Suprapubic skin (tissue), 4 donors: ENCODE results near the gene EHBP1L1. TPM values are rescaled to one million over a fixed set of nuclear protein-coding genes. Genes with fewer than 3 reads are reported as not detected.
"Not testable (repeated sequence)": the region's sequence is repeated elsewhere in the genome, so short reads cannot be mapped to it uniquely, and the experiment has no call there.

ENCODE experiments used
- DNase-seq, 2 donors: peaks; one replicate each; pipeline ENCODE4 v3.0.0-alpha.2; 2019; ENCODE audit warnings: low spot score in 2 of 2
- H3K27ac ChIP-seq: fragments of 200-600 bp; sonication (generic); one replicate; pipeline ENCODE4 v1.5.1; 2019
- H3K27me3 ChIP-seq: fragments of 200-600 bp; sonication (generic); one replicate; pipeline ENCODE4 v1.5.1; 2019
- H3K36me3 ChIP-seq: fragments of 200-600 bp; sonication (generic); one replicate; pipeline ENCODE4 v1.5.1; 2019
- H3K4me1 ChIP-seq: fragments of 200-600 bp; sonication (generic); one replicate; pipeline ENCODE4 v1.5.1; 2019
- H3K4me3 ChIP-seq: fragments of 200-600 bp; sonication (generic); one replicate; pipeline ENCODE4 v1.5.1; 2019; ENCODE audit warnings: mild to moderate bottlenecking
- H3K9me3 ChIP-seq: fragments of 200-600 bp; sonication (generic); one replicate; pipeline ENCODE4 v1.5.1; 2019
- CTCF ChIP-seq, 2 donors: fragments of 200-600 bp in 1 of 2; fragments of 450-650 bp in 1 of 2; sonication (generic) in 1 of 2; IDR thresholded peaks; one replicate each; pipeline ENCODE4 v1.5.1; 2016 to 2019; ENCODE audit warnings: antibody characterized with exemption in 2 of 2, mild to moderate bottlenecking in 1 of 2, moderate library complexity in 1 of 2
- EP300 ChIP-seq: sonication (generic); formaldehyde crosslinking; IDR thresholded peaks from one replicate; pipeline ENCODE4 v1.6.1; 2017; ENCODE audit warnings: antibody characterized with exemption
- POLR2A ChIP-seq, 2 donors: fragments of 450-650 bp; IDR thresholded peaks; one replicate each; pipeline ENCODE4 v1.6.1; 2017; ENCODE audit warnings: antibody characterized with exemption in 2 of 2, mild to moderate bottlenecking in 2 of 2, moderate library complexity in 2 of 2
- POLR2AphosphoS5 ChIP-seq, 3 donors: sonication (generic); formaldehyde crosslinking; IDR thresholded peaks; one replicate each; pipeline ENCODE4 v1.6.1; 2017; ENCODE audit warnings: antibody characterized with exemption in 3 of 3
- WGBS: methylation state at CpG from one replicate; pipeline ENCODE4 v1.1.5; 2018; 5-methylcytosine and 5-hydroxymethylcytosine counted together
- total RNA-seq, 4 donors: library from RNA; depleted of rRNA; stranded (reverse); fragments of >200 nt; gene quantifications; one replicate each; pipeline ENCODE4 v1.1.0, GENCODE V29; 2016

The EHBP1L1 gene
- total RNA-seq, 4 donors from 2014 or later: 40.3 to 150 (median 56.2) TPM

GRCh38 chr11:65559951-65560537 is 15.8 kb upstream of the EHBP1L1 start:
- whole genome bisulfite sequencing: 32% methylated on average over 5 of the region's 5 CpGs
- Histone ChIP-seq H3K4me1 (peaks cover 62% of the 10 kb centered on the region), H3K4me3 (no peak overlapping the region), H3K9me3 (no peaks in the 10 kb centered on the region), H3K36me3 (no peaks in the 10 kb centered on the region), H3K27ac (peak overlapping the region; percentile 87), H3K27me3 (no peaks in the 10 kb centered on the region)
- no peak for DNase-seq
- TF ChIP-seq POLR2A (IDR thresholded peaks at IDR 0.05) (no peak), CTCF (IDR thresholded peaks at IDR 0.05) (no peak), POLR2AphosphoS5 (IDR thresholded peaks at IDR 0.05) (no peak)

DNA sequence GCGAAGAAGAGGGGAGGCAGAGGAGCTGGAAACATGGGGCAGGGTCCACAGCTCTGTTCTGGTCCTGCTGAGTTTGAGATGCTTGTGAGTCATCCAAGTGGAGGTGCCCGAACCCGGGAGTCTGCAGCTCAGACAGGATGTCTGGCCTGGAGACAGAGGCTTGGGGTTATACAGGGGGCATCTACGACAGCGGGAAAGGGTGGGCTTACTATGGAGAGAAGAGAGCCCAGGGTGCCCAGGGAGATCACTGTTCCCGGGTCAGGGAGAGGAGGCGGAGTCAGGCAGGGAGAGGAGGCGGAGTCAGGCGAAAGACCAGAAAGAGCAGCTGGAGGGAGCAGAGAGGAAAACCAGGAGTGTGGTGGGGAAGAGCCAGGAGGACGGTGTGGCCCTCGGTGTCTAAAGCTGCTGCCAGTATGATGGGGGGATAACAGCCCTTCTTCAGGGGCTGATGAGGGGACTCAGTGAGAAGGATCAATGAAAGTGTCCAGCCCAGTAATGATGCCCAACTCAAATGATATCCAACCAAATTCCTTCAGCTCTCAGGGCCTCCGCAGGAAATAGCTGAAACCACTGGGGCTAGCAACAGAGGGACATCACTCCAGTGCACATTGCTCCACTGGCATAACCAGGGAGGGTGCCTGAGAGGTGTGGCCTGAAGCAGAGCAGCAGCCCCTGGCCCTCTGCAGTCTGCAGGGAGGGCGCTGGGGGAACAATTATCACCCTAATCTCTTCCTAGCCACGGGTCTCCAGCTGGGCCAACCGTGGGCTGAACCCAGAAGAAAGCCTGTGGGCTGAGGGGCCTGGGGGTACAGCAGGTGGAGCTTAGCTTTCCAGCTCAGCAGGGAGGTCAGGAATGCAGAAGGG is 15.1 kb upstream of the EHBP1L1 start:
- TF ChIP-seq POLR2AphosphoS5 (IDR thresholded peaks at IDR 0.05): no peak
- TF ChIP-seq POLR2A (IDR thresholded peaks at IDR 0.05): no peak
- no peak for TF ChIP-seq CTCF (IDR thresholded peaks at IDR 0.05)
- TF ChIP-seq EP300: no peak
- Histone ChIP-seq H3K9me3 (no peaks in the 10 kb centered on the region), H3K27me3 (no peaks in the 10 kb centered on the region), H3K36me3 (no peaks in the 10 kb centered on the region), H3K4me3 (no peak overlapping the region), H3K27ac (peak overlapping the region; percentile 87), H3K4me1 (peaks cover 60% of the 10 kb centered on the region)
- no peak for DNase-seq
- 33% methylated on average over 15 of the region's 15 CpGs for WGBS

DNA sequence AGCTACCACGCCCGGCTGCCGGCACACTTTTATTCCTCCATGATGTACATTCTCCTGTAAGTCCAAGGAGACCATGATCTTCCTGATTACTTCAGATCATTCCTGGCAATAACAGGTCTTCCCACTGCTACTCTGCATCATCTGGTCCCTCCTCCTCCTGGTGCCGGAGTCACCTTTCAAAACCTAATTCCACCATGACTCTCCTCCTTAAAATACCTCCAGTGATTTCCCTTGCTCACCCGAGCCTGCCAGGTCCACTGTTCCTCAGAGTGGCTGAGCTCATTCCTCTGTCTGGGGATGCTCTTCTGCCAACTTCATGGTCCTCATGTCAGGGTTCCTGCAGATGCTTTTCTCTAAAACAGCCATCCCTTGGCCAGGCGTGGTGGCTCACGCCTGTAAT is 13.8 kb upstream of the EHBP1L1 start:
- H3K9me3 ChIP-seq: no peaks in the 10 kb centered on the region
- DNase-seq: no peak
- H3K4me1 ChIP-seq: peaks cover 56% of the 10 kb centered on the region
- WGBS: 93% methylated on average over 7 of the region's 7 CpGs
- H3K27ac ChIP-seq: no peak overlapping the region
- H3K36me3 ChIP-seq: no peaks in the 10 kb centered on the region
- TF ChIP-seq POLR2AphosphoS5 (IDR thresholded peaks at IDR 0.05): no peak
- TF ChIP-seq CTCF (IDR thresholded peaks at IDR 0.05): no peak
- TF ChIP-seq POLR2A (IDR thresholded peaks at IDR 0.05): no peak
- TF ChIP-seq EP300: no peak
- H3K27me3 ChIP-seq: no peaks in the 10 kb centered on the region
- no peak overlapping the region for H3K4me3 ChIP-seq

DNA sequence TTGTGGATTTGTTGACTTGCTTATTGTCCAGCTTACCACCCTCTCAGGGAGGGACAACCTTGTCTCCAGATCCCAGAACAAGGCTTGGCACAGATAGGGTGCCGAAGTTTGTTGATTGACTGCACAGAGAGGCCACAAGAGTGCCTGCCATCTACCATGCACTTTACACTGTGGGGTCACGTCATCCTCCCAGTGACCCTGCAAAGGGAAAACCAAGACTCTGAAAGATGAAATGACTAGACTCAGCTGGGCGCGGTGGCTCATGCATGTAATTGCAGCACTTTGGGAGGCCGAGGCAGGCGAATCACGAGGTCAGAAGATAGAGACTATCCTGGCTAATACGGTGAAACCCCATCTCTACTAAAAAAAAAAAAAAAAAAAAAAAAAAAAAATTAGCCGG is 13.1 kb upstream of the EHBP1L1 start:
- peaks cover 49% of the 10 kb centered on the region for H3K4me1 ChIP-seq
- no peak overlapping the region for H3K4me3 ChIP-seq
- no peaks in the 10 kb centered on the region for H3K27me3 ChIP-seq
- no peak for TF ChIP-seq POLR2AphosphoS5 (IDR thresholded peaks at IDR 0.05)
- TF ChIP-seq POLR2A (IDR thresholded peaks at IDR 0.05): no peak
- no peak for TF ChIP-seq EP300
- TF ChIP-seq CTCF (IDR thresholded peaks at IDR 0.05): no peak
- H3K9me3 ChIP-seq: no peaks in the 10 kb centered on the region
- H3K27ac ChIP-seq: no peak overlapping the region
- peaks cover 2% of the 10 kb centered on the region for H3K36me3 ChIP-seq
- DNase-seq: no peak
- 81% methylated on average over 9 of the region's 9 CpGs for WGBS

DNA sequence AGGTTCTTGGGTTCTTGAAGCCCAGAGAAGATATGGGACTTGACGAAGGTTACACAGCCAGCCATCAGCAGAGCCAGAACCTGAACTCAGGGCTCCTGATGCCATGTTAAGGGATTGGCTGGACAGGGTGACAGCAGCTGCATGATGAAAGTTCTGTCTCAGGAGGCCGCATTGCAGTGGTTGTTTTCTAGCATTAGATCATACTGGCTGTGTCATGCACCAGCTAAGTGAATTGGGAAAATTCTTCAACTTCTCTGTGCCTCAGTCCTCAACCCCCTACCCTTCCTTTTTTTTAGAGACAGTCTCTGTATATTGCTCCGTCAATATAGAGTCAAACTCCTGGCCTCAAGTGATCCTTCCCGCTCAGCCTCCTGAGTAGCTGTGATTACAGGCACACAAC is 12.3 kb upstream of the EHBP1L1 start:
- no peak overlapping the region for H3K27ac ChIP-seq
- H3K9me3 ChIP-seq: no peaks in the 10 kb centered on the region
- H3K27me3 ChIP-seq: no peaks in the 10 kb centered on the region
- H3K36me3 ChIP-seq: peaks cover 3% of the 10 kb centered on the region
- no peak overlapping the region for H3K4me3 ChIP-seq
- 94% methylated on average over 4 of the region's 4 CpGs for WGBS
- no peak for TF ChIP-seq CTCF (IDR thresholded peaks at IDR 0.05)
- TF ChIP-seq POLR2A (IDR thresholded peaks at IDR 0.05): no peak
- no peak for TF ChIP-seq EP300
- no peak for TF ChIP-seq POLR2AphosphoS5 (IDR thresholded peaks at IDR 0.05)
- DNase-seq: no peak
- peaks cover 49% of the 10 kb centered on the region for H3K4me1 ChIP-seq

DNA sequence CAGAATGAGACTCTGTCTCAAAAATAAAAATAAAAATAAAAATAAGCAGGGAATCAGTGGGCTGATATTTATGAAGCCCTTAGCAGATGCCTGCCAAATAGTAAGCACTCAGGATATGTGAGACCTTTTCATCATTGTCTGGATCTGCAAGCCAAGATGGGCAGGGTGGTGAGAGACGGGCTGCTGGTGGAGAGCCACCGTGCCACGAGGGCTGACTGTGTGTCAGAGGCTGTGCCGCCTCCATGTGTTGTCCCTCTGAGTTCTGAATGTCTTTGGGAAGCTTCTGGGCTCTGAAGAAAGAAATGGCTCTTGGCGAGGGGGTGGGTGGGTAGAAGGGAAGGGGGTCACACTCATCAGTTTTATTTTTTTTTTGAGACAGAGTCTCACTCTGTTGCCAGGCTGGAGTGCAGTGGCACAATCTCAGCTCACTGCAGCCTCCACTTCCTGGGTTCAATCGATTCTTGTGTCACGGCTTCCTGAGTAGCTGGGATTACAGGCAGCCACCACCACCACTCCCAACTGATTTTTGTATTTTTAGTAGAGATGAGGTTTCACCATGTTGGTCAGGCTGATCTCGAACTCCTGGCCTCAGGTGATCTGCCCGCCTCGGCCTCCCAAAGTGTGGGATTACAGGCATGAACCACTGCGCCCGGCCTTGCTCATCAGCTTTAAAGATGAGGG is 10.8 kb upstream of the EHBP1L1 start:
- H3K9me3 ChIP-seq, H3K36me3 ChIP-seq, H3K27me3 ChIP-seq, H3K27ac ChIP-seq, DNase-seq, H3K4me3 ChIP-seq: not testable (repeated sequence)
- WGBS: 84% methylated on average over 12 of the region's 12 CpGs
- peaks cover 46% of the 10 kb centered on the region for H3K4me1 ChIP-seq
